BE2C (cell line): ENCODE data around the gene TSPAN9.

Experiments used
- DNase-seq: peaks from one replicate; pipeline ENCODE4 v3.0.0-alpha.2; 2020
- H3K27me3 ChIP-seq: fragments of 250-450 bp; sonication (Bioruptor Pico); 2 replicates; pipeline ENCODE4 v1.5.1; 2020; ENCODE audit warnings: mild to moderate bottlenecking
- H3K36me3 ChIP-seq: fragments of 250-450 bp; sonication (Bioruptor Pico); 2 replicates; pipeline ENCODE4 v1.5.1; 2020; ENCODE audit warnings: mild to moderate bottlenecking
- H3K4me1 ChIP-seq: fragments of 250-450 bp; sonication (Bioruptor Pico); 2 replicates; pipeline ENCODE4 v1.5.1; 2020
- H3K4me3 ChIP-seq: 2 replicates; pipeline ENCODE4 v1.5.1; 2011; ENCODE audit warnings: low read depth, low read length
- H3K9me3 ChIP-seq: fragments of 250-450 bp; sonication (Bioruptor Pico); 2 replicates; pipeline ENCODE4 v1.5.1; 2020
- TF ChIP-seq, protein P1 (sequence below): IDR thresholded peaks from 2 replicates; pipeline ENCODE4 v1.5.1; 2012; ENCODE audit warnings: mild to moderate bottlenecking, low read depth, low read length

The TSPAN9 gene

DNA sequence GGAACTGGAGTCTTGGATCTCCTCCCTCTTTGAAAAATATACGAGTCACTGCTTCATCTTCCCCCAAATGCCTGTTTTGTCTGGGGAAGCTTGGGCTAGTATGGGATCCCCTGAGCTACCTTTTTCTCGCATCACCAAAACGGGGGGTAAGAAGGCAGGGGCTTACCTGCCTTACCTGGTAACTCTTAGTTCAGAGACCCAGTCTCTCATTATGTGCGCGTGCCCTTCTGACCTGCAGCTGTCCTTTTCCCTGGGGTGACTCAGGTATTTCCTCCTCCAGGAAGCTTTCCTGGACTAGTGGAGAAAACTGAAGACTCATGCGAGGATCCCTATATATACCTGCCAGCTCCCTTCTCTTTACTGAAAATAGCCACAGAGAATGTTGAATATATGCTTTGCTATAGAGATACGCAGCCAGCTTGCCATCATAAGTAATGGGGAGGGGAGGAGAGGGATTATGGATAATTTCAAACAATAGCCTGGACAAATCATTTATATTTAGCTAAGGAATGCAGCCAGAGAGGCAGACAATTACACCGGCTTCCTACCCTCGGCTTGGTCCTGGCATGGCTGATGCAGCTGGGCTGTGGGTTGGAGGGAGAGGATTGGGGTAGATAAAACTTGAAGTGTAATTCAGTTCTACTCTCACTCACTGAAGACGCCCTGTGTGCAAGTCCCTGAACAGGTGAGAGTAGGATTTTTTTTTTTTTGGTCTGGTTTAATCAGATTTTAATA, 1.1 kb downstream of the TSPAN9 start:
- no peak for DNase-seq
- H3K4me3 ChIP-seq, result peak overlapping the region; percentile 71
- TF ChIP-seq, protein P1, sequence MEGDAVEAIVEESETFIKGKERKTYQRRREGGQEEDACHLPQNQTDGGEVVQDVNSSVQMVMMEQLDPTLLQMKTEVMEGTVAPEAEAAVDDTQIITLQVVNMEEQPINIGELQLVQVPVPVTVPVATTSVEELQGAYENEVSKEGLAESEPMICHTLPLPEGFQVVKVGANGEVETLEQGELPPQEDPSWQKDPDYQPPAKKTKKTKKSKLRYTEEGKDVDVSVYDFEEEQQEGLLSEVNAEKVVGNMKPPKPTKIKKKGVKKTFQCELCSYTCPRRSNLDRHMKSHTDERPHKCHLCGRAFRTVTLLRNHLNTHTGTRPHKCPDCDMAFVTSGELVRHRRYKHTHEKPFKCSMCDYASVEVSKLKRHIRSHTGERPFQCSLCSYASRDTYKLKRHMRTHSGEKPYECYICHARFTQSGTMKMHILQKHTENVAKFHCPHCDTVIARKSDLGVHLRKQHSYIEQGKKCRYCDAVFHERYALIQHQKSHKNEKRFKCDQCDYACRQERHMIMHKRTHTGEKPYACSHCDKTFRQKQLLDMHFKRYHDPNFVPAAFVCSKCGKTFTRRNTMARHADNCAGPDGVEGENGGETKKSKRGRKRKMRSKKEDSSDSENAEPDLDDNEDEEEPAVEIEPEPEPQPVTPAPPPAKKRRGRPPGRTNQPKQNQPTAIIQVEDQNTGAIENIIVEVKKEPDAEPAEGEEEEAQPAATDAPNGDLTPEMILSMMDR, result no peak
- peaks cover 5% of the 10 kb centered on the region for H3K4me1 ChIP-seq
- no peaks in the 10 kb centered on the region; the same call in 1 of the 2 replicates for H3K36me3 ChIP-seq
- H3K9me3 ChIP-seq, result no peaks in the 10 kb centered on the region
- no peaks in the 10 kb centered on the region for H3K27me3 ChIP-seq

GRCh38 chr12:3081091-3081490, 3.9 kb downstream of the TSPAN9 start:
- H3K27me3 ChIP-seq, result no peaks in the 10 kb centered on the region
- no peak overlapping the region for H3K4me3 ChIP-seq
- TF ChIP-seq, protein P1, result no peak
- no peaks in the 10 kb centered on the region for H3K9me3 ChIP-seq
- no peak for DNase-seq
- H3K36me3 ChIP-seq, result peaks cover 4% of the 10 kb centered on the region; the same call in 1 of the 2 replicates
- H3K4me1 ChIP-seq, result no peaks in the 10 kb centered on the region

- Histone ChIP-seq H3K9me3 (no peaks in the 10 kb centered on the region), H3K4me3 (no peak overlapping the region), H3K27me3 (no peaks in the 10 kb centered on the region), H3K36me3 (peaks cover 4% of the 10 kb centered on the region; the same call in 1 of the 2 replicates), H3K4me1 (no peaks in the 10 kb centered on the region)
- TF ChIP-seq, protein P1, result no peak
- DNase-seq, result no peak
These were observed 4.7 kb downstream of the TSPAN9 start for GRCh38 chr12:3081886-3082285.

DNA sequence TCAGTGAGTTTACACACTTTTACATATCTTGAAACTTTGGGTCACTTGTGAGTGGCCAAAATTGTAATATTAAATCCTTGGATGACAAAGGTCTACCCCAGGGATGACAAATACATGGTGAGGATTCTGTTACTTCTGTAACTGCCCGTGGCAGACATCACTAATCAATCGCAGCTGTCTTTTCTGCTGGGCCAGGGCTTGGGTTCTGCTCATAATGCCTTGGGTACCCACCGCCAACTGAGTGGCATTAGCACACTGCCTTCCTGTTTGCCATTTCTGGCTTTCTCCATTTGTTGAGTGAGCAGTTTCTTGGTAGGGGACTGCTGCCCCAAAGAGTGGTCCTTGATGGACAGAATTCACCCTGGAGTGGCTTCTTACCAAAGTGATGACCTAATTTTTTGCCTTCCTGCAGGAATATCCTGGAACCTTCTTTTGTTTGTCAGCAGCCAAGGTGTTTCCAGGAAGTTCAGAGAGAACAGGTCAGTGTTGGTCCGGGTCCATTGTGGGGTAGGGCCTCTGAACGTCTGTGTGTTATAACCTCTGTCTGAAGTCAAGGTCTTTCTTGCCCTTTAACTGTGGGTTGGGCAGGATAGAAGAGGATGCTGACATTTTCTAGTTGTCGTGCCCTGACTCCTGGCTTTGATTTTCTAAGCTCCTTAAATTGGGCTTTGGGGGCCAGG, 6.2 kb downstream of the TSPAN9 start:
- peaks cover 4% of the 10 kb centered on the region; the same call in 1 of the 2 replicates for H3K36me3 ChIP-seq
- no peaks in the 10 kb centered on the region for H3K27me3 ChIP-seq
- no peak for DNase-seq
- no peaks in the 10 kb centered on the region for H3K9me3 ChIP-seq
- no peak overlapping the region for H3K4me3 ChIP-seq
- no peaks in the 10 kb centered on the region for H3K4me1 ChIP-seq
- TF ChIP-seq, protein P1, result no peak

DNA sequence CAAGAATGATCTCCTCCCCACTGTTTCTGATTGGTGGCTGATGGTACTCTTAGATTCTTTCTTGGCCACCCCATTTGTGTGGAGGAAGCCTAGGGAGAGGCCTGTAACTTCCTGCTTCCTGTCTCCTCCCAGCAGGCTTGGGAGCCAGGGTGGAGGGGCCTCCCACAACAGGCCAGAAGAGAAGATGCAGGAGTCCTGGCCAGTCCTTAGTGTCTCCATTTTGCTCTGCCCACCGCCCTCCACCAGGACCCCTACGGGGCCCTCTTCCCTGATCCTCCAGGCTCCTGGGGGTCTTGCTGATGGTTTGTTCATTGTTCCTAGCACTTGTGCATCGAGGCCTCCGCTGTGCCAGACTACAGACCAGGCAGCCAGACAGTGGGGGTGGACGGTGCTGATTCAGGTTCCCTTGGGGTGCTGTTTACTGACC, 6.8 kb downstream of the TSPAN9 start:
- Histone ChIP-seq H3K27me3 (no peaks in the 10 kb centered on the region), H3K4me1 (no peaks in the 10 kb centered on the region), H3K4me3 (no peak overlapping the region), H3K36me3 (peaks cover 4% of the 10 kb centered on the region; the same call in 1 of the 2 replicates), H3K9me3 (no peaks in the 10 kb centered on the region)
- TF ChIP-seq, protein P1, result no peak
- no peak for DNase-seq

GRCh38 chr12:3084742-3085141, 7.6 kb downstream of the TSPAN9 start:
- no peak for DNase-seq
- TF ChIP-seq, protein P1, result no peak
- no peak overlapping the region for H3K4me3 ChIP-seq
- peaks cover 4% of the 10 kb centered on the region; the same call in 1 of the 2 replicates for H3K36me3 ChIP-seq
- no peaks in the 10 kb centered on the region for H3K9me3 ChIP-seq
- H3K4me1 ChIP-seq, result no peaks in the 10 kb centered on the region
- H3K27me3 ChIP-seq, result no peaks in the 10 kb centered on the region
